Measurements from ENCODE around the gene BBS9.

BBS9 gene

GRCh38 chr7:33373195-33373594 lies 243.8 kb downstream of the BBS9 start:
- DNase-seq (ENCODE audit: low read depth), result no peak

- DNase-seq (ENCODE audit: low read depth), result no peak
Measured at GRCh38 chr7:33379891-33380525, 250.6 kb downstream of the BBS9 start.

GRCh38 chr7:33388332-33388731 lies 259.0 kb downstream of the BBS9 start:
- no peak for DNase-seq (ENCODE audit: low read depth)

- DNase-seq (ENCODE audit: low read depth), result no peak
Measured at GRCh38 chr7:33392148-33392547, 262.8 kb downstream of the BBS9 start.

- DNase-seq (ENCODE audit: low read depth), result no peak
Measured at GRCh38 chr7:33393770-33394169, 264.4 kb downstream of the BBS9 start.

GRCh38 chr7:33395340-33395739 lies 266.0 kb downstream of the BBS9 start:
- no peak for DNase-seq (ENCODE audit: low read depth)

GRCh38 chr7:33399528-33400213 lies 270.3 kb downstream of the BBS9 start:
- no peak for DNase-seq (ENCODE audit: low read depth)

GRCh38 chr7:33400214-33400538 lies 270.8 kb downstream of the BBS9 start:
- no peak for DNase-seq (ENCODE audit: low read depth)

- no peak for DNase-seq (ENCODE audit: low read depth)
Measured at GRCh38 chr7:33410266-33410665, 280.9 kb downstream of the BBS9 start.

GRCh38 chr7:33411020-33411419 lies 281.7 kb downstream of the BBS9 start:
- DNase-seq (ENCODE audit: low read depth), result no peak

GRCh38 chr7:33412331-33412730 lies 283.0 kb downstream of the BBS9 start:
- DNase-seq (ENCODE audit: low read depth), result no peak

GRCh38 chr7:33418251-33418701 lies 288.9 kb downstream of the BBS9 start:
- DNase-seq (ENCODE audit: low read depth), result no peak

GRCh38 chr7:33420311-33420940 lies 291.1 kb downstream of the BBS9 start:
- no peak for DNase-seq (ENCODE audit: low read depth)

GRCh38 chr7:33421429-33421828 lies 292.1 kb downstream of the BBS9 start:
- no peak for DNase-seq (ENCODE audit: low read depth)

GRCh38 chr7:33422141-33422540 lies 292.8 kb downstream of the BBS9 start:
- no peak for DNase-seq (ENCODE audit: low read depth)

- no peak for DNase-seq (ENCODE audit: low read depth)
Measured at GRCh38 chr7:33422825-33423645, 293.7 kb downstream of the BBS9 start.

GRCh38 chr7:33423646-33424020 lies 294.3 kb downstream of the BBS9 start:
- DNase-seq (ENCODE audit: low read depth), result no peak

GRCh38 chr7:33425395-33425794 lies 296.0 kb downstream of the BBS9 start:
- DNase-seq (ENCODE audit: low read depth), result no peak

GRCh38 chr7:33425929-33426678 lies 296.7 kb downstream of the BBS9 start:
- DNase-seq (ENCODE audit: low read depth), result no peak

GRCh38 chr7:33428415-33428814 lies 299.1 kb downstream of the BBS9 start:
- DNase-seq (ENCODE audit: low read depth), result no peak

GRCh38 chr7:33431543-33431942 lies 302.2 kb downstream of the BBS9 start:
- no peak for DNase-seq (ENCODE audit: low read depth)

GRCh38 chr7:33432821-33433220 lies 303.5 kb downstream of the BBS9 start:
- DNase-seq (ENCODE audit: low read depth), result no peak
